LHCN-M2 (cell line): Measurements from ENCODE around the gene LTB. TPM values are rescaled to one million over a fixed set of nuclear protein-coding genes. Genes with fewer than 3 reads are reported as not detected.
"Not testable (repeated sequence)": the region's sequence is repeated elsewhere in the genome, so short reads cannot be mapped to it uniquely, and the experiment has no call there.

ENCODE experiments used
- DNase-seq: peaks from one replicate; pipeline ENCODE4 v3.0.0-alpha.2; 2012; ENCODE audit warnings: low read depth
- total RNA-seq: library from RNA; depleted of rRNA; stranded (reverse); fragments of >200 nt; gene quantifications from 2 replicates; pipeline ENCODE4 v1.2.3, GENCODE V29; 2014

Gene LTB
- total RNA-seq, 1 experiment from 2014 or later = not detected

GRCh38 chr6:31551371-31551770 lies 30.9 kb downstream of the LTB start:
- DNase-seq = not testable (repeated sequence)

- DNase-seq = no peak
Observed at GRCh38 chr6:31548544-31548873, 33.7 kb downstream of the LTB start.

- no peak for DNase-seq
Observed at GRCh38 chr6:31547727-31548543, 34.3 kb downstream of the LTB start.

GRCh38 chr6:31546958-31547726 lies 35.1 kb downstream of the LTB start, which contains the start of gene NFKBIL1:
Gene NFKBIL1, plus strand, starts transcription at chr6:31547608. Its CDS starts 87 bp downstream, at chr6:31547695.
- DNase-seq = peak; percentile 97

GRCh38 chr6:31546339-31546957 lies 35.8 kb downstream of the LTB start, which contains the start of gene ATP6V1G2:
Gene ATP6V1G2, minus strand, starts transcription at chr6:31546608. Its CDS starts 49 bp downstream, at chr6:31546559.
- DNase-seq = peak; percentile 93

- DNase-seq = no peak
Observed at GRCh38 chr6:31545291-31545690, 36.9 kb downstream of the LTB start.

GRCh38 chr6:31544676-31545075 lies 37.5 kb downstream of the LTB start:
- peak; percentile 64 for DNase-seq

GRCh38 chr6:31543639-31544038 lies 38.6 kb downstream of the LTB start:
- DNase-seq = no peak

- peak; percentile 97 for DNase-seq
Observed at GRCh38 chr6:31541658-31542521, 40.3 kb downstream of the LTB start, which contains the start of gene DDX39B. Gene DDX39B, minus strand, starts transcription at chr6:31542003. Its CDS starts 1,471 bp downstream, at chr6:31540532.

GRCh38 chr6:31541059-31541657 lies 41.1 kb downstream of the LTB start:
- DNase-seq = peak; percentile 51

GRCh38 chr6:31540640-31541039 lies 41.6 kb downstream of the LTB start:
- no peak for DNase-seq

GRCh38 chr6:31538805-31539400 lies 43.3 kb downstream of the LTB start:
- DNase-seq = no peak

GRCh38 chr6:31535538-31536324 lies 46.5 kb downstream of the LTB start:
- DNase-seq = no peak

GRCh38 chr6:31534521-31535040 lies 47.6 kb downstream of the LTB start:
- no peak for DNase-seq

- DNase-seq = no peak
Observed at GRCh38 chr6:31534011-31534410, 48.2 kb downstream of the LTB start.

GRCh38 chr6:31533455-31533841 lies 48.8 kb downstream of the LTB start:
- no peak for DNase-seq

- no peak for DNase-seq
Observed at GRCh38 chr6:31532644-31533454, 49.4 kb downstream of the LTB start.
